Measurements from ENCODE around the gene FGFR4. TPM values are rescaled to one million over a fixed set of nuclear protein-coding genes. Genes with fewer than 3 reads are reported as not detected.

FGFR4 gene
- total RNA-seq, 1 donor from 2014 or later: 2.4 TPM

DNA sequence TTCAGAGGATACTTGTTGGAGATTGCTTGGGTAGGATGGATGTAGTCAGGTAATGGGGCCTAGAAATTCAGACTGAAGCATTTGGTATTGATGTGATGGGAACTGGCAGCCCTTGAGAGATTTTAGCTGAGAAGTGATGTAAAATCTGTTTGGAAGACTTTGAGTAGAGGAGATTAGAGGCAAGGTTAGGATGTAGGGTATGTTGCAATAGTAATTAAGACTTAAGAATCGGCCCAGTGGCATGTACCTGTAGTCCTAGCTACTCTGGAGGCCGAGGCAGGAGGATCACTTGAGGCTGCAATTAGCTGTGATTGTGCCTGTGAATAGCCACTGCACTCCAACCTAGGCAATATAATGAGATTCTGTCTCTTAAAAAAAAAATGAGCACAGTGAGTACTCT lies 53.6 kb downstream of the FGFR4 start:
- peaks cover 56% of the 10 kb centered on the region for H3K36me3 Mint-ChIP-seq (ENCODE audit: low read depth)
- intact Hi-C loops (cut with micrococcal nuclease): no loop called here
- peaks cover 39% of the 10 kb centered on the region for H3K4me1 Mint-ChIP-seq
- H3K9me3 Mint-ChIP-seq: no peaks in the 10 kb centered on the region
- no peak for DNase-seq
- no peak overlapping the region for H3K4me3 Mint-ChIP-seq
- no peaks in the 10 kb centered on the region for H3K27me3 Mint-ChIP-seq
- H3K27ac Mint-ChIP-seq: peak overlapping the region; percentile 23

DNA sequence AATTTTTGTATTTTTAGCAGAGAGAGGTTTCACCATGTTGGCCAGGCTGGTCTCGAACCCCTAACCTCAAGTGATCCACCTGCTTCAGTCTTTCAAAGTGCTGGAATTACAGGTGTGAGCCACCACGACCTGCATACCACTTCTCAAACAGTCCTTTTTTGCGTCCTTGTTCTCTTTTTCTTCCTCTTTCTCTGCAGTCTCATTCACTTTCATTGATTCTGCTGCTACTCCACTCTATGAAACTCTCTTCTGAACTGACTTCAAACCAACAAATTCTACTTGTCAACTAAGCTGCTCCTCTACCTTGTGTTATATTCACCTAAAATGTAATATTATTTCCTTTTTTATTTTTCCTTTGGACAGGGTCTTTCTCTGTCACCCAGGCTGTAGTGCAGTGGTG lies 54.8 kb downstream of the FGFR4 start:
- H3K27me3 Mint-ChIP-seq: no peaks in the 10 kb centered on the region
- H3K9me3 Mint-ChIP-seq: no peaks in the 10 kb centered on the region
- peaks cover 47% of the 10 kb centered on the region for H3K36me3 Mint-ChIP-seq (ENCODE audit: low read depth)
- no peak overlapping the region for H3K27ac Mint-ChIP-seq
- intact Hi-C loops (cut with micrococcal nuclease): no loop called here
- H3K4me1 Mint-ChIP-seq: peaks cover 33% of the 10 kb centered on the region
- DNase-seq: no peak
- H3K4me3 Mint-ChIP-seq: no peak overlapping the region

- peaks cover 45% of the 10 kb centered on the region for H3K36me3 Mint-ChIP-seq (ENCODE audit: low read depth)
- peaks cover 28% of the 10 kb centered on the region for H3K4me1 Mint-ChIP-seq
- DNase-seq: no peak
- intact Hi-C loops (cut with micrococcal nuclease): no loop called here
- no peak overlapping the region for H3K4me3 Mint-ChIP-seq
- no peak overlapping the region for H3K27ac Mint-ChIP-seq
- no peaks in the 10 kb centered on the region for H3K9me3 Mint-ChIP-seq
- H3K27me3 Mint-ChIP-seq: no peaks in the 10 kb centered on the region
Observed at GRCh38 chr5:177142098-177142611, 55.4 kb downstream of the FGFR4 start.

GRCh38 chr5:177142778-177143177 lies 56.1 kb downstream of the FGFR4 start:
- intact Hi-C loops (cut with micrococcal nuclease): no loop called here
- Mint-ChIP-seq H3K27me3 (no peaks in the 10 kb centered on the region), H3K4me1 (peaks cover 28% of the 10 kb centered on the region), H3K27ac (no peak overlapping the region), H3K36me3 (ENCODE audit: low read depth) (peaks cover 46% of the 10 kb centered on the region), H3K9me3 (no peaks in the 10 kb centered on the region), H3K4me3 (no peak overlapping the region)
- no peak for DNase-seq

GRCh38 chr5:177146891-177147638 lies 60.4 kb downstream of the FGFR4 start:
- intact Hi-C loops (cut with micrococcal nuclease): no loop called here
- DNase-seq: no peak
- H3K27ac Mint-ChIP-seq: no peak overlapping the region
- no peaks in the 10 kb centered on the region for H3K9me3 Mint-ChIP-seq
- peaks cover 31% of the 10 kb centered on the region for H3K36me3 Mint-ChIP-seq (ENCODE audit: low read depth)
- no peak overlapping the region for H3K4me3 Mint-ChIP-seq
- peaks cover 11% of the 10 kb centered on the region for H3K4me1 Mint-ChIP-seq
- no peaks in the 10 kb centered on the region for H3K27me3 Mint-ChIP-seq

Other genes starting within 250 kb of the FGFR4 start
- gene HK3, start 187.6 kb upstream of the FGFR4 start, total RNA-seq: 0.21 and 0.85 TPM in 2 replicates
- gene UIMC1, start 80.1 kb upstream of the FGFR4 start, total RNA-seq: 65.2 and 68.5 TPM in 2 replicates
- 30.2 and 32.1 TPM in 2 replicates for gene ZNF346, start 64.2 kb upstream of the FGFR4 start, total RNA-seq
- gene NSD1, start 46.9 kb downstream of the FGFR4 start, total RNA-seq: 103 and 108 TPM in 2 replicates
- 18.3 and 22.2 TPM in 2 replicates for gene RAB24, start 216.8 kb downstream of the FGFR4 start, total RNA-seq
- 248 and 257 TPM in 2 replicates for gene PRELID1, start 216.9 kb downstream of the FGFR4 start, total RNA-seq
- 9.1 and 11.7 TPM in 2 replicates for gene MXD3, start 225.0 kb downstream of the FGFR4 start, total RNA-seq